ENCODE measurements around the gene GRM1. TPM values are rescaled to one million over a fixed set of nuclear protein-coding genes. Genes with fewer than 3 reads are reported as not detected.

GRM1 gene
- total and polyA plus RNA-seq, 4 donors = 3.3 to 12.2 (median 7.7) TPM

DNA sequence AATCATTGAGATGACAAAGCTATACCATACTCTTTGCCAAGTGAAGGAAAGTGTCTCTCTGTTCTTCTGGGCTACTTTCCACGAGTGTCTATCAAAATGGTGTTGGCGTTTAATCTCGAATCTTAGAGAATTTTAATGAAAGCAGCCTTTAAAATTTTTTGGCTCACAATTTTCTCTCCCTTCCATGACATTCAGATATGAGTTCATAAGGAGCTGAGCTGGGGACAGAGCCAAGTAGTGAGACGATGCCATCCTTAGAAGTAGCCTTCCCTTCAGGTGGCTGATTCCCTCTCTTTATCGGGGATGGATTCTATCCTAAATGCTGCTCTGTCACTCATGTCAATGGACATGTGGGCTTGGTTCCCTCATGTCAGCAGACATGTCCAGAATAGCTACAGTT lies 132.8 kb downstream of the GRM1 start:
- Histone ChIP-seq H3K4me1 (ENCODE audit: control insufficient read depth, insufficient read depth, low read length) (no peaks in the 10 kb centered on the region), H3K4me3 (ENCODE audit: low read depth, low read length) (no peak overlapping the region), H3K9me3 (ENCODE audit: control insufficient read depth, insufficient read depth, low read length) (no peaks in the 10 kb centered on the region), H3K27me3 (ENCODE audit: control insufficient read depth, insufficient read depth, low read length) (no peaks in the 10 kb centered on the region), H3K27ac (ENCODE audit: low read depth, low read length) (no peak overlapping the region), H3K36me3 (ENCODE audit: control insufficient read depth, insufficient read depth, low read length) (no peaks in the 10 kb centered on the region)
- peak in 1 of 6 donors; percentile 12 for DNase-seq (ENCODE audit: low read depth in 4 of 6, low spot score in 6 of 6)
- 100% methylated on average over 1 of the region's 5 CpGs for WGBS (ENCODE audit: insufficient coverage)

DNA sequence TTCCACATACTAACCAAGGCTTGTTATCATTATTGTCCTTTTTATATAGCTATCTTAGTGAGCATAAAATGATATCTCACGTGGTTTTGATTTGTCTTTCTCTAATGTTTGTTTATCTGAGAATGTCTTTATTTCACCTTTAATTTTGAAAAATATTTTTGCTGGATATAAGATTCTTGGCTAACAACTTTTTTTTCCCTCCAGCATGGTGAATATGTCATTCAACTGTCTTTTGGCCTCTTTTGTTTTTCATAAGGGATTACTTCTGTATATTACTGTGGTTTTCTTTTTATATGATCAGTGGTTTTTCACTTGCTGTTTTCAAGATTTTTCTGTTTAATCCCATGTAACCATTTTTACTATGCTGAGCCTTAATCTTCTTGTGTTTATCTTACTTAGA lies 141.0 kb downstream of the GRM1 start:
- Histone ChIP-seq H3K4me3 (ENCODE audit: low read depth, low read length) (no peak overlapping the region), H3K27ac (ENCODE audit: low read depth, low read length) (no peak overlapping the region), H3K36me3 (ENCODE audit: control insufficient read depth, insufficient read depth, low read length) (no peaks in the 10 kb centered on the region), H3K27me3 (ENCODE audit: control insufficient read depth, insufficient read depth, low read length) (no peaks in the 10 kb centered on the region), H3K4me1 (ENCODE audit: control insufficient read depth, insufficient read depth, low read length) (no peaks in the 10 kb centered on the region), H3K9me3 (ENCODE audit: control insufficient read depth, insufficient read depth, low read length) (peaks cover 2% of the 10 kb centered on the region)
- no peak for DNase-seq (ENCODE audit: low read depth in 4 of 6, low spot score in 6 of 6)
- no CpG with 5 or more reads among the region's 1 CpG for WGBS (ENCODE audit: insufficient coverage)

DNA sequence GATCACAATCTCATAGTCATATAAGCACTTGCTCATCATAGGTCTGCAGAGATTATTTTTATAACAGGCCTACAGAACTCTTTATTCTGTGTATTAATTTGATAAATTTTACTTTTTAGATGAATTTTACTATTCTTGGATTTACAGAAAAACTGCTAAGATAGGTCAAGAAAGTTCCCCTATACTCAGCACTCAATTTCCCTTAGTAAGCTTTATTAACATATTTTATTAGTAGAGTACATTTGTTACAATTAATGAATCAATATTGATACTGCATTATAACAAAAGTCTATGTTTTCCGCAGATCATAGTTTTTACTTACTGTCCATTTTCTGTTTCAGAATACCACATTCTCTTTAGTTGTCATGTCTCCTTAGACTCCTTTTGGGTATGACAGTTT lies 148.9 kb downstream of the GRM1 start:
- Histone ChIP-seq H3K27ac (ENCODE audit: low read depth, low read length) (no peak overlapping the region), H3K4me1 (ENCODE audit: control insufficient read depth, insufficient read depth, low read length) (no peaks in the 10 kb centered on the region), H3K27me3 (ENCODE audit: control insufficient read depth, insufficient read depth, low read length) (no peaks in the 10 kb centered on the region), H3K4me3 (ENCODE audit: low read depth, low read length) (no peak overlapping the region), H3K36me3 (ENCODE audit: control insufficient read depth, insufficient read depth, low read length) (no peaks in the 10 kb centered on the region), H3K9me3 (ENCODE audit: control insufficient read depth, insufficient read depth, low read length) (no peaks in the 10 kb centered on the region)
- no peak for DNase-seq (ENCODE audit: low read depth in 4 of 6, low spot score in 6 of 6)
- whole genome bisulfite sequencing (ENCODE audit: insufficient coverage) = no CpG with 5 or more reads among the region's 1 CpG

DNA sequence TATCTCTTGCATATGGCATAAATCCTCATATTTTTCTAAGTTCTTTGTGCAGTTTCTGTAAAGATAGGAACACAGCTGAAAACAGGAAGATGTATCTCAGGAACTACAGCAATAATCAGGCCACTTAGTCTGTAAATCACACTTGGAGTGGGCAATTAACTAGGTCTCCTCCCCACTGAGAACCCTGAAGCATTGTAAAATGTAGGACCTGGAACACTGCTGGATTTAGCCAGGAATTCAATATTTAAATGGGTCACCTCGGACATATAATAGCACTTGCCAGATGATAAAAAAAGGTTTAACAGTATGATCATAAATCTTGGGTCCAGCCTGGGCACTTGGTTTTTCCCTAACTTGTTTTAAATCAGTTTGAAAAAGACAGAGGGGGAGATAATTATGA lies 155.0 kb downstream of the GRM1 start:
- no peaks in the 10 kb centered on the region for H3K4me1 ChIP-seq (ENCODE audit: control insufficient read depth, insufficient read depth, low read length)
- no peaks in the 10 kb centered on the region for H3K9me3 ChIP-seq (ENCODE audit: control insufficient read depth, insufficient read depth, low read length)
- H3K4me3 ChIP-seq (ENCODE audit: low read depth, low read length) = no peak overlapping the region
- WGBS (ENCODE audit: insufficient coverage) = no CpG with 5 or more reads among the region's 1 CpG
- no peaks in the 10 kb centered on the region for H3K36me3 ChIP-seq (ENCODE audit: control insufficient read depth, insufficient read depth, low read length)
- no peaks in the 10 kb centered on the region for H3K27me3 ChIP-seq (ENCODE audit: control insufficient read depth, insufficient read depth, low read length)
- no peak for DNase-seq (ENCODE audit: low read depth in 4 of 6, low spot score in 6 of 6)
- no peak overlapping the region for H3K27ac ChIP-seq (ENCODE audit: low read depth, low read length)

DNA sequence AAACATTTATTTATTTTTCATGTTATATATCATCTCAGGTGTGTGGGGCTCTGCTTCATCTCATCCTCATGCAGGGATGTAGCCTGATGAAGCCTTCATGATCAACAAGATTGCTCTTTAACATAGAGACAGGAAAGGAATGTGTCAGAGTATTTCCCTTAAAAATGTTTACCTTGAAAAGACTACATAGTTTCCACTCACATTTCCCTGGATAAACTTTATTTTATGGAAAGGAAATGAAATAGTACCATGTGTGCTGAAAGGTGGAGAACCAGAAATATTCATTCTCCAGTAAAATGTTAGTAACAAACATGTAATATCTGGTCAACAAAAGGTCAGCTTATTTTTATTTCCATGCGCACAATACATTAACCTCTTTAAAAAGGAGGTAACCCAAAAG lies 155.8 kb downstream of the GRM1 start:
- WGBS (ENCODE audit: insufficient coverage) = no CpG with 5 or more reads among the region's 1 CpG
- no peak for DNase-seq (ENCODE audit: low read depth in 4 of 6, low spot score in 6 of 6)
- Histone ChIP-seq H3K27ac (ENCODE audit: low read depth, low read length) (no peak overlapping the region), H3K36me3 (ENCODE audit: control insufficient read depth, insufficient read depth, low read length) (no peaks in the 10 kb centered on the region), H3K9me3 (ENCODE audit: control insufficient read depth, insufficient read depth, low read length) (no peaks in the 10 kb centered on the region), H3K4me1 (ENCODE audit: control insufficient read depth, insufficient read depth, low read length) (no peaks in the 10 kb centered on the region), H3K27me3 (ENCODE audit: control insufficient read depth, insufficient read depth, low read length) (no peaks in the 10 kb centered on the region), H3K4me3 (ENCODE audit: low read depth, low read length) (no peak overlapping the region)

DNA sequence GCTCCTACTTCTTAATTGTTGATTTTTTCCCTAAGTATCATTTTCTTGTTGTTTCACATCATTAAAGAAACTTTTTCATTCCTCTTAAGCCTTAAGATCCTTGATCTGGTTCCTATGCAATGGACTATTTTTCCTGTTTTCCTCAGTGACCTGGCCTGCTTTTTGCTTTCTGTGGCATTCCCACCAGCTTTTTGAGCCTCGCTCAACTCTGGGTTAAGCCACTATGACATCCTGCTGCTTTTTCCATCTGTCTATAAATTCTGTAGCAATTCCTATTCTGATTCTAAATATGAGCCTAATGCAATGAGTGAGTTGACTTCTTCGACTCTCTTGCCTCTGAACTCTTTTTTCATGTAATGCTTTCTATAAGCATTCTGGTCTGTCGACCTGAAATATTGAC lies 160.3 kb downstream of the GRM1 start:
- H3K27ac ChIP-seq (ENCODE audit: low read depth, low read length) = no peak overlapping the region
- 100% methylated on average over 2 of the region's 3 CpGs for WGBS (ENCODE audit: insufficient coverage)

DNA sequence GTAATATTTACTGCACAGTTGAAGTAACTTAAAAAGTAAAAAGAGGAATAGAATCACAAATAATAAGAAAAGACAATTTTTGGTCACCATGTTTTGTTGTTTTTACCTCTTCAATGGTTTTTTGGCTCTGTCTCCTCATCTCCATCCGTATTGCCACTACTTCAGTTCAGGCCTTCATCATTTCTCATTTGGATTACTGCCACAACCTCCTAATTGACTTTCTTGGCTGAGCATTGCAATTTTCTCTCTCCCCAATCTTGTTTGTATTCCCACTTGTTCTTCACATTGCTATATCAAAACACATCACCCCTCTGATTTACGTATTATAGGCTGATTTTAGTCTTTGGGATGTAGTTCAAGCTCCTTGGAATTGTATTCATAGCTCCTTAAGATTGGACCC lies 161.7 kb downstream of the GRM1 start:
- no peaks in the 10 kb centered on the region for H3K36me3 ChIP-seq (ENCODE audit: control insufficient read depth, insufficient read depth, low read length)
- H3K4me1 ChIP-seq (ENCODE audit: control insufficient read depth, insufficient read depth, low read length) = no peaks in the 10 kb centered on the region
- H3K27me3 ChIP-seq (ENCODE audit: control insufficient read depth, insufficient read depth, low read length) = no peaks in the 10 kb centered on the region
- DNase-seq (ENCODE audit: low read depth in 4 of 6, low spot score in 6 of 6) = no peak
- H3K9me3 ChIP-seq (ENCODE audit: control insufficient read depth, insufficient read depth, low read length) = no peaks in the 10 kb centered on the region
- 88% methylated on average over 1 of the region's 2 CpGs for WGBS (ENCODE audit: insufficient coverage)
- no peak overlapping the region for H3K27ac ChIP-seq (ENCODE audit: low read depth, low read length)
- no peak overlapping the region for H3K4me3 ChIP-seq (ENCODE audit: low read depth, low read length)

More for the DNA sequence above, 160.3 kb downstream of the GRM1 start:
- no peak for DNase-seq (ENCODE audit: low read depth in 4 of 6, low spot score in 6 of 6)
- Histone ChIP-seq H3K27me3 (ENCODE audit: control insufficient read depth, insufficient read depth, low read length) (no peaks in the 10 kb centered on the region), H3K4me3 (ENCODE audit: low read depth, low read length) (no peak overlapping the region), H3K4me1 (ENCODE audit: control insufficient read depth, insufficient read depth, low read length) (no peaks in the 10 kb centered on the region), H3K9me3 (ENCODE audit: control insufficient read depth, insufficient read depth, low read length) (no peaks in the 10 kb centered on the region), H3K36me3 (ENCODE audit: control insufficient read depth, insufficient read depth, low read length) (no peaks in the 10 kb centered on the region)

DNA sequence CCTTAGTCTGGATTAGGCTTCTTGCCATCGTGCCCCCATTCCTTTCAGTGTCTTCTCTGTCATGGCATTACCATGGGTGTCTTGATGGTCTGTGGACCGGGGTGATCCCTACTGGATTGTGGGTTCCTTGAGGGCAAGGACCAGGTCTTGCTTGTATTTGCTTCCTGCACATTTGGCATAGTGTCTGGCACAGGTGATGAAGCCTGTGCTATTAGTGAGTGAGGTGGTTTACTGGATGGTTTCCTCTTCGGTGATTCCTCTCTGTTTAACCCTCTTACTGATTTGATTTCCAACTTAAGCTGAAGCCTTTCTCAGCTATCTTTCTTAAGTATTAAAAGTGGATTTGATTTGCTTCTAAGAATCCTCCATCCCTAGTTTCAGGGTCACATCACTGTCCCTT lies 162.3 kb downstream of the GRM1 start:
- Histone ChIP-seq H3K27ac (ENCODE audit: low read depth, low read length) (no peak overlapping the region), H3K27me3 (ENCODE audit: control insufficient read depth, insufficient read depth, low read length) (no peaks in the 10 kb centered on the region), H3K4me1 (ENCODE audit: control insufficient read depth, insufficient read depth, low read length) (no peaks in the 10 kb centered on the region), H3K4me3 (ENCODE audit: low read depth, low read length) (no peak overlapping the region), H3K36me3 (ENCODE audit: control insufficient read depth, insufficient read depth, low read length) (no peaks in the 10 kb centered on the region), H3K9me3 (ENCODE audit: control insufficient read depth, insufficient read depth, low read length) (no peaks in the 10 kb centered on the region)
- 82% methylated on average over 1 of the region's 3 CpGs for WGBS (ENCODE audit: insufficient coverage)
- DNase-seq (ENCODE audit: low read depth in 4 of 6, low spot score in 6 of 6) = no peak

DNA sequence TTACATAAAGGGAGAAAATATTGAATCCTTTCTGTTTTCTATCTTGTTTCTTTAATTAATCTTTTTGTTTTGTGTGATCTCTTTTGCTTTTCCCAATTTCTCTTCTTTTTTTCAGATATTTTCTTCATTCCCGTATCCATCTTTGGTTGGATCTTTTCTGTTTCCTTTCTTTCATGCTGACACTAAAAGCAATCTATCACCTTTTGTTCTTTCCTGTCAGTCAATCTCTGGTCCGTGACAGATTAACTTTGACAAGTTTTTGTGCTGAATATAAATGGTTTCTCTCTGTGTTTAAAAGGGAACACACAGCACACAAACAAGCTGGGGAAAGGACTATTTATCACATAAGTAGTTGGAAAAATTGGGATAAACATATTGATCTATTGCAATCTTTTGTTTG lies 162.8 kb downstream of the GRM1 start:
- no CpG with 5 or more reads among the region's 2 CpGs for WGBS (ENCODE audit: insufficient coverage)
- no peaks in the 10 kb centered on the region for H3K4me1 ChIP-seq (ENCODE audit: control insufficient read depth, insufficient read depth, low read length)
- peak in 1 of 6 donors; percentile 2 for DNase-seq (ENCODE audit: low read depth in 4 of 6, low spot score in 6 of 6)
- no peaks in the 10 kb centered on the region for H3K27me3 ChIP-seq (ENCODE audit: control insufficient read depth, insufficient read depth, low read length)
- no peaks in the 10 kb centered on the region for H3K36me3 ChIP-seq (ENCODE audit: control insufficient read depth, insufficient read depth, low read length)
- H3K9me3 ChIP-seq (ENCODE audit: control insufficient read depth, insufficient read depth, low read length) = no peaks in the 10 kb centered on the region
- no peak overlapping the region for H3K27ac ChIP-seq (ENCODE audit: low read depth, low read length)
- no peak overlapping the region for H3K4me3 ChIP-seq (ENCODE audit: low read depth, low read length)

DNA sequence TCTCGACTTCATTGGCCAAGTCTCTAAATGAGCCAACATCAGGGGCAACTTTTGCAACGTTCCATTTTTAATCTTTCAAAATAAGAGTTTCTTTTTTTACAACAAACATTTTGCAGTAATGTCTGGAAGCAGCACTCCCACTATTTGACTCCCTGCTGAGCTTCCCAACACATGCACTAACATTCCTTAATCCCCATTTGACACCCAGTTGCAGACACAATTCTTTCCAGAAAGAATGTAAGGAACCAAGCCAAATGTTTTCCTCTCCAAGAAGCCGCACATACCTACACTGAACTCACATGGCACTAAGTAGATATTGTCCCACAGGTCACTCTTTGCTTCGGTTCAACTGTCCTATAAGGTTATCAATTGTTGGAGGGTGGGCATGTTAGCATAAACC lies 165.6 kb downstream of the GRM1 start:
- H3K4me1 ChIP-seq (ENCODE audit: control insufficient read depth, insufficient read depth, low read length) = no peaks in the 10 kb centered on the region

More for the DNA sequence above, 165.6 kb downstream of the GRM1 start:
- no peak for DNase-seq (ENCODE audit: low read depth in 4 of 6, low spot score in 6 of 6)
- Histone ChIP-seq H3K27ac (ENCODE audit: low read depth, low read length) (no peak overlapping the region), H3K27me3 (ENCODE audit: control insufficient read depth, insufficient read depth, low read length) (no peaks in the 10 kb centered on the region), H3K36me3 (ENCODE audit: control insufficient read depth, insufficient read depth, low read length) (no peaks in the 10 kb centered on the region), H3K9me3 (ENCODE audit: control insufficient read depth, insufficient read depth, low read length) (no peaks in the 10 kb centered on the region), H3K4me3 (ENCODE audit: low read depth, low read length) (no peak overlapping the region)
- WGBS (ENCODE audit: insufficient coverage) = 76% methylated on average over 2 of the region's 4 CpGs

Measured in spinal cord (tissue), 10 donors.